ENCODE results near the gene UBAP1.
"Not testable (repeated sequence)": the region's sequence is repeated elsewhere in the genome, so short reads cannot be mapped to it uniquely, and the experiment has no call there.

The UBAP1 gene

GRCh38 chr9:34259315-34259714 lies 80.5 kb downstream of the UBAP1 start:
- no peak for DNase-seq (ENCODE audit: low read depth in 2 of 2)

GRCh38 chr9:34262971-34263370 lies 84.1 kb downstream of the UBAP1 start:
- no peak for DNase-seq (ENCODE audit: low read depth in 2 of 2)

- no peak for DNase-seq (ENCODE audit: low read depth in 2 of 2)
Measured at GRCh38 chr9:34267660-34268059, 88.8 kb downstream of the UBAP1 start.

DNA sequence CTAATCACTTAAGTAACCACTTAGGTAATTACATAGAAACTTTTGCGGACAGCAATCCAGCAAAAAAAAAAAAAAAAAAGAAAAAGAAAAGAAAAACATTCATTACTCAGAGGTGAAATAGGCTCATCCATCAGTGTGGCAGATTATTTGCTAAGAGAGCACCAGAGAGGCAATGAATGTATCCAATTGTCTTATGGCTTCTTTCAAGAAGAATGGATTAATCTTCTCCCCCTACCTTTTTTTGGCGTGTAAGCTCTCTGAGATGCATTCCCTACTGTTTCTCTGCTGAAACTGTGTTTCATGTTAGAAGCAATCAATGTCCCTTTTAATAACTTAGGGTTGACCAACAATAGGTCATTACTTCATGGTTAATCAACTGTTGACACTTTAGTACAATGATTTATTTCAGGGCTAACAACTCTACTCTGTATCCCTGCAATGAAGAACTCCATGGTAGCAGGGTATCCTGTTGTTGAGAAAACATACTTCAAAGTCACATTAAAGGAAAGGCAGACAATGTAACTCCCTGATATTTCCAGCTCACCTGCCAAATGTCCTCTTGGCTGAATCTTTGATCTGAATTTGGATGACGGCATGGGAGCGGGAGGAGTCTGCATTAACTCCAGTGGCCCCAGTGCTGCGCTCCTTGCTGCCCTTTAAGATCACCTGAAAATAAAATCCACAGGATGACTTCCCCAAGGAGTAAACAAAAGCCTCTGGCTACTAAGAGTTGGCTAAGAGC lies 92.6 kb downstream of the UBAP1 start:
- no peak for DNase-seq (ENCODE audit: low read depth in 2 of 2)

- no peak for DNase-seq (ENCODE audit: low read depth in 2 of 2)
Measured at GRCh38 chr9:34272101-34272541, 93.3 kb downstream of the UBAP1 start.

DNA sequence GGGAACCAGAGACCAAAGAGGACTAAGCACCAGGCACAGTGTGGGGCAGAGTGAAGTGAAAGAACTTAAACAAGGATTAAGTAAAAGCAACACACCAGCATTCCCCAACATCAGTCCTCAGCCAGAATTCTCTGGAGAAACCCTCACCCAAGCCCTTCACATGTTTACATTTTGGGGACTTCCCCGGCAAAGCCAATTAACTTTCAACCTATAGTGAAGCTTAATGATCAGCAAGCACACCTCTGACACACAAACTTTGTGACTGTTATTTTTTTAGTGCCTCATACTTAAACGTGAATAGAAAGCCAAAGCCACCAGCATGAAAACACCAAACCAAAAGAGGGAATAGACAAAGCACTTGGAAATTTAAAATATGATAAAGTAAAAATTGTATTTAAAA lies 94.7 kb downstream of the UBAP1 start:
- not testable (repeated sequence) for DNase-seq (ENCODE audit: low read depth in 2 of 2)

- DNase-seq (ENCODE audit: low read depth in 2 of 2), result no peak
Measured at GRCh38 chr9:34275811-34276210, 97.0 kb downstream of the UBAP1 start.

GRCh38 chr9:34276772-34277171 lies 97.9 kb downstream of the UBAP1 start:
- DNase-seq (ENCODE audit: low read depth in 2 of 2), result no peak

DNA sequence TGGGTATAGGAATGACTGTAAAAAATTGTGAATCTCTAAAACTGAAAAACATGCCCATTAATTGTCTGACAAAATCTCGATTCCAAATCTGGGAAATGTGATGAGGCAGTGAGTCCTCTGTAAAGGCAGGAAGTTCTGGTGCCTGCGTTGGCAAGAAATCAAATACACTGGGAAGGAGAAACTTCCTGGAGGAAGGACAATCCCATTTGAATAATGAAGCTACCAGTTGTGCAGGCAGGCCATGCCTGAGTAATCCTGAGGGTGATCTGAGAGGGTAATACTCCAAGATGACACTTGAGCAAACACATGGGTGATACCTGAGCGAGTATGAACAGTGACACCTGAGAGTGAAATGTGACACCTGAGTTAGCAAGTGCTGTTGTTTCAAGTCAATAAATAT lies 100.6 kb downstream of the UBAP1 start:
- DNase-seq (ENCODE audit: low read depth in 2 of 2), result no peak

- DNase-seq (ENCODE audit: low read depth in 2 of 2), result no peak
Measured at GRCh38 chr9:34282096-34282495, 103.3 kb downstream of the UBAP1 start.

- DNase-seq (ENCODE audit: low read depth in 2 of 2), result no peak
Measured at GRCh38 chr9:34289159-34289558, 110.3 kb downstream of the UBAP1 start.

- no peak for DNase-seq (ENCODE audit: low read depth in 2 of 2)
Measured at GRCh38 chr9:34291023-34291422, 112.2 kb downstream of the UBAP1 start.

GRCh38 chr9:34291423-34291822 lies 112.6 kb downstream of the UBAP1 start:
- no peak for DNase-seq (ENCODE audit: low read depth in 2 of 2)

GRCh38 chr9:34292552-34292951 lies 113.7 kb downstream of the UBAP1 start:
- DNase-seq (ENCODE audit: low read depth in 2 of 2), result no peak

DNA sequence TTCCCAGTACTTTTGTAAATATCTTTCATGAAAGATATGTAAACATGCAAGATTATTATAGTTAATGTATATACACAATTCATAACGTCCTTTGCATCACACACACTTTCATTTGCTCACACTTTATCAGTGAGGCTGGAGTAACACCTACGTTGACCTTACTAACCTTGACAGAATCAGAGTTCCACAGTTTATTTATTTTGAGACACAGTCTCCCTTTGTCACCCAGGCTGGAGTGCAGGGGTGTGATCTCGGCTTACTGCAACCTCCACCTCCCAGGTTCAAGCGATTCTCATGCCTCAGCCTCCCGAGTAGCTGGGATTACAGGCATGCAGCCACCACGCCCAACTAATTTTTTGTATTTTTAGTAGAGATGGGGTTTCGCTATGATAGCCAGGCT lies 122.2 kb downstream of the UBAP1 start:
- DNase-seq (ENCODE audit: low read depth in 2 of 2), result not testable (repeated sequence)
